ENCODE results near the gene C20orf144.

- TF ChIP-seq CTCF (IDR thresholded peaks at IDR 0.05): no peak
- no peak for TF ChIP-seq POLR2A (IDR thresholded peaks at IDR 0.05)
- TF ChIP-seq EP300 (IDR thresholded peaks at IDR 0.05): no peak
Observed at GRCh38 chr20:33645072-33645358, 17.1 kb upstream of the C20orf144 start.
